WI38 (cell line): ENCODE data around the gene PIAS4.

Experiments used
- H3K4me3 ChIP-seq: 2 replicates; pipeline ENCODE4 v1.5.1; 2011; ENCODE audit warnings: low read depth, mild to moderate bottlenecking, control low read depth, low read length
- TF ChIP-seq, protein P1 (sequence below): IDR thresholded peaks from 2 replicates; pipeline ENCODE4 v1.5.1; 2012; ENCODE audit warnings: low read depth, mild to moderate bottlenecking, control low read depth, low read length

The PIAS4 gene

DNA sequence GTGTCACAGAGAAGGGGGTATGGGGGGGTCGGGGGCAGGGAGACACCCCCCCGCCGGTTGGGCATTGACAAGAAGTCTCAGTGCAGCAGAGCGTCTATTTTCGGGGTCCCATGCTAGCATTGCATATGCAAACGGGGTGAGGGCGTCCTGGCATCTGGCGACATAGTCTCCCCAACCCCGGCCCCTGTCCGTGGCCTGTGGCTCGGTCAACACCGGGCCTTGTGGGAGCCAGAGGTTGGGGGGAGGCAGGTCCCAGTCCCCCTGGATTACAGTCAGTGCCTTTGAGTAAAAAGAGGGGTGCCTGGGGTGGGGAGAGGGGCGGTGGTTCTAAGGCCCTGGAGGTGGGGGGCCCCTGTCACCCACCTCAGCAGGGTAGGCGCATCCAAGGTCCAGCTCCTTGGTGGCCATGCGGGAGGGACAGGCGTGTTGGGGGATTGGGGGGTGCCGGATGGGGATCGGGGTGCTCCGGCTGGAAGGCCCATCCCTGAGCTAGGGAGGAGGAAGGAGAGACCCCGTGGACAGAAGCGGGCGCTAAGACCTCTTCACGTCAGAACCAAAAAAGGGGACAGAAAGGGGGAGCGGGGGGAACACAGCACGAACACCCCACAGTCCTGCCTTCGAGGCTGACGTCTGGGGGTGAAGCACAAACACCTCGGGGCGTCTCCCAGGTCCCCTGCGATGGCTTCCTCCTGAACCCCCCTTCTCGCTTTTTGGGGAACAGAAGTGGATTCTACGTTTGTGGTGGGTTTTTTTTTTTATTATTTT, 38.2 kb downstream of the PIAS4 start:
- TF ChIP-seq, protein P1, sequence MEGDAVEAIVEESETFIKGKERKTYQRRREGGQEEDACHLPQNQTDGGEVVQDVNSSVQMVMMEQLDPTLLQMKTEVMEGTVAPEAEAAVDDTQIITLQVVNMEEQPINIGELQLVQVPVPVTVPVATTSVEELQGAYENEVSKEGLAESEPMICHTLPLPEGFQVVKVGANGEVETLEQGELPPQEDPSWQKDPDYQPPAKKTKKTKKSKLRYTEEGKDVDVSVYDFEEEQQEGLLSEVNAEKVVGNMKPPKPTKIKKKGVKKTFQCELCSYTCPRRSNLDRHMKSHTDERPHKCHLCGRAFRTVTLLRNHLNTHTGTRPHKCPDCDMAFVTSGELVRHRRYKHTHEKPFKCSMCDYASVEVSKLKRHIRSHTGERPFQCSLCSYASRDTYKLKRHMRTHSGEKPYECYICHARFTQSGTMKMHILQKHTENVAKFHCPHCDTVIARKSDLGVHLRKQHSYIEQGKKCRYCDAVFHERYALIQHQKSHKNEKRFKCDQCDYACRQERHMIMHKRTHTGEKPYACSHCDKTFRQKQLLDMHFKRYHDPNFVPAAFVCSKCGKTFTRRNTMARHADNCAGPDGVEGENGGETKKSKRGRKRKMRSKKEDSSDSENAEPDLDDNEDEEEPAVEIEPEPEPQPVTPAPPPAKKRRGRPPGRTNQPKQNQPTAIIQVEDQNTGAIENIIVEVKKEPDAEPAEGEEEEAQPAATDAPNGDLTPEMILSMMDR: no peak

DNA sequence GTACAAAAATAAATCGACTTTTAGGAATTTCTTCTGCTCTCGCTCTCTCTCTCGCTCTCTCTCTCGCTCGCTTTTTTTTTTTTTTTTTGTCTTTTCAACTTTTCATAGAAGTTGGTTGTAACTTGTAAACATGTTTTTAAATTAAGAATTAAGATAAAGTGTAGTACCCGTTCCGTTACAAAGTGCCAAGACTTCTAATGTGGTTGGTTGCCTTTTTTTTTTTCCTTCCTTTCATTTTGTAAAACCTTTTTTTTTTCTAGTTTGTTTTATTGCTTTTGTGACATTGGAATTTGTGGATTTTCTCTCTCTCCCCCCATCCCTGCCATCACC, 38.8 kb downstream of the PIAS4 start:
- TF ChIP-seq, protein P1: no peak
- H3K4me3 ChIP-seq: no peak overlapping the region

More for the DNA sequence above, 38.2 kb downstream of the PIAS4 start:
- no peak overlapping the region for H3K4me3 ChIP-seq

DNA sequence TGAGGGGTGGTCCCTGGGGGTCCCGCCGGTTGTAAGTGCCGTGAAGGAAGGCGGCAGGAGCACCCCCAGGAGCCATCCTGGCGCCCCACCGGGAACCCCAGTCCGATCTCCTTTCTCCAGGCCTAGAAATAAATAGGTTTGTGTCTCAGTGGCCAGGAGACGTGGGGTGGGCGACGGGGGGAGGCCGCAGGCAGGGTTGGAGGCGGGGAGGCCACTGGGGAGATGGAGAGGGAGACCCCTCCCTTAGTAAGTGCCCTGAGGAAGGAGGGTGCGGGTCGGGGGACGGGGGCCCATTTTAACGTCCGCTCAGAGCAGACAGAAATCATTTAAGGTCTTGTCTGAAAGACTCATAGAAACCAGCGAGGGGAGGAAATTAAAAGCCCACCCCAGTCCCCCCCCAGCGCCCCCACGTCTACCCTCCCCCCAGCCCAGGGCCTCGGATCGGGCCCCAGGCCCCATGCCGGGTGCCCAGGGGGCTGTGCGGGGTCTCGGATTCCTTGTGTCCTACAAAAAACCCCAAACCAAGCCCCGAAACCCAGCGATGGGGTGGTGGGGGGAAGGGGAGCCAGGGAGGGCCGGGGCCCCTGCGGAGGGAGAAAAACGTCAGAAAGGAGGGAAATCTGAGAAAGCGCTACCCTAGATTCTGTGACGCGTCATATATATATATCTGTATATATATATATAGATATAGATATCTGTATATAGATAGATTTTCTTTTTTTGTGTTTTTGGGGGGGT, 39.6 kb downstream of the PIAS4 start:
- TF ChIP-seq, protein P1: no peak
- H3K4me3 ChIP-seq: no peak overlapping the region

DNA sequence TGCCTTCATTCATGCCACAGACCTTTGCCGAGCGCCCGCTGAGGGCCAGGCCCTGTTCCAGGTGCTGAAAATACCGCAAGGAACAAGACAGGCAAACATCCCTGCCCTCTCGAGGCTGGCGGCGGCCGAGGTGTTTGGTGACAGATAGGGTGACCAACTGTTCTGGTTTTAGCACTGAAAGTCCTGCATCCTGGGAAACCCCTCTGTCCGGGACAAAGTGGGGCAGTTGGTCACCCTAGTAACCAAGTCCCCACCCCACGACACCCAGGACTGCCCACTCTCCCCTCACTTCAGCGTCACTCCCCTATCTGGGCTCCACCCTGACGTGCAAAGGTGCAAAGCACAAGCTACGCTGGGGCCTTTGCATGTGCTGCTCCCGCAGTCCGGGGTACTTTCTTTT, 41.9 kb downstream of the PIAS4 start:
- TF ChIP-seq, protein P1: no peak
- no peak overlapping the region for H3K4me3 ChIP-seq

DNA sequence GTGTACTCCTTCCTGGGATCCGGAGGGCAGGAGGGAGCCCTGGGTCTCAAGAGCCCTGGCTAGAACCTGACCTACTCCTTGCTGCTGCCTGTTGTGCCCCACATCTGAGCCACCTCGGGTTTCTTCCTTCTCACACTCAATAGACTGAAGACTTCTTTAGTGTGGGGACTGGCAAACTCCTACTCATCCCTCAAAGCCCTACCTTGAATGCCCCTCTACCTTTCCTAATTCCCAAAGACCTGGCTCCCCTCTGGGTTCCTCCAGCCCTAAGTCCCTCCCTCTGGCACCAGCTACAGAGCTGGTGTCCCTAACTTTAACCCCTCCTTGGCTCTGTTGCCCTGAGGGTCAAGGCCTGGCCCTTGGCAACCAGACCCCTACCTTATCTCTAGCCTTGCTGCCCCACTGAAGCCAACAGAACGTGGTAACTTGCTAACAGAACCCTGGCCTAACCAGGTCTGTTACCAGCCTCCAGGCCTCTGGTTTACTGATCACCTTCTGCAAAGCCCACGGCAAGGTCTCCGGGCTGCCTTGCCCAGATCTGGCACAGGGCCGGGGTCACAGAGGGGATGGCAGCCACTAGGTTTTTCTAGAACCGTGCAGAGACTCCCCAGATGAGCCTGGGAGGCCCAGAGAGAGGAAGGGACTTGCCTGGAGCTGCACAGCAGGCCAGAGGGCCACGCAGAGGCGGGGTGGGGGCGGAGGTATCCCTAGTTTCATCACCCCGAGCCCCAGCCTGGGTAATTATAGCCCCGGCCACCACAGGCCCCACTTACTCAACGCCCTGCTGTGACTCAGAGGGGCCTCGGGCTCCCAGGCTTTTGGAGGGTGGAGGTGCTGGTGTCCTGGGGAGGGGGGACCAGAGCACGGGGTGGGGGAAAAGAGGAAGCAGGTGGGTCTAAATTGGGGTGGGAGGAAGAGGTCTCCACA, 43.9 kb downstream of the PIAS4 start:
- TF ChIP-seq, protein P1: no peak

DNA sequence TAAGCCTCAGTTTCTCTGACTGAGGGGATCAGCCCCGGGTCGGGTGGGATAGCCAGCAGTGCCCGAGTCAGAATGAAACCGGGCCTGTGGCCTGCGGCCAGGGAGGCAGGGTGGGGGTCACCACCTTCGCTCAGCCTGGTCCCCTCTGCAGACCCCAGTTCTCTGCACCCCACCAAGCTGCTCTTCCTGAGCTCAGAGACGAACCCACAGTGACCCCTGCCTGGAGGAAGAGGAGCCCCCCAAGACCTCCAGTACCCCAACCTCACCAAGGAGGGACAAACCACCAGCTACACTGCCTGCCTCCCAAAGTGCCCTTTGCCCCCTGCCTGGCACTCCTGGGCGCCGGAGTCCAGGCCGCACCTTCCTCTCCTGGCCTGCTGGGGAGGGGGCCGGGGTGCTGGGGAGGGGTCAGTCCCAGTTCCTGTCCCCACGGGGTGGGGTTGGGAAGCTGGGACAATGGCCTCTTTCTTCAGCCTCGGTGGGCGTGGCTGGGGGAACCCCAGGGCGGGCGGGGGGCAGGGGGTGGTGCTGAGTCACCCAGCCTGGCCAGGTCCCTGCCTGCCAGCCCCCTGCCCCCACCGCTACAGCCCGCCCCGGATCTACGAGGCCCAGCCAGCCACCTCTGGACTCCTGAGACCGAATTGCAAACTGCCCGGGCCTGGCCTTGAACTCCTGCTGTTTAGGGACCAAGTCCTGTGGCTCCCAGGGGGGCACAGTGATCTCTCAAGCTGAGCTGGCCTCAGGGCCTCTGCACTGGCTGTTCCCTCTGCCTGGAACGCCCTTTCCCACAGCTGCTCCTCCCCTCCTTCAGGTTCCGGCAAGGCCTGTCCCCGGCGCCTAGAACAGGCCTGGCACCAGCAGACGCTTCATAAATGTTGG, 44.8 kb downstream of the PIAS4 start:
- H3K4me3 ChIP-seq: no peak overlapping the region
- TF ChIP-seq, protein P1: no peak

More for the DNA sequence above, 43.9 kb downstream of the PIAS4 start:
- H3K4me3 ChIP-seq: no peak overlapping the region
